GDM1 (cell line): ENCODE measurements around the gene LCNL1.

Source experiments
- DNase-seq: peaks from one replicate; lab custom pipeline; 2025; lab: John Stamatoyannopoulos, UW

Gene LCNL1

DNA sequence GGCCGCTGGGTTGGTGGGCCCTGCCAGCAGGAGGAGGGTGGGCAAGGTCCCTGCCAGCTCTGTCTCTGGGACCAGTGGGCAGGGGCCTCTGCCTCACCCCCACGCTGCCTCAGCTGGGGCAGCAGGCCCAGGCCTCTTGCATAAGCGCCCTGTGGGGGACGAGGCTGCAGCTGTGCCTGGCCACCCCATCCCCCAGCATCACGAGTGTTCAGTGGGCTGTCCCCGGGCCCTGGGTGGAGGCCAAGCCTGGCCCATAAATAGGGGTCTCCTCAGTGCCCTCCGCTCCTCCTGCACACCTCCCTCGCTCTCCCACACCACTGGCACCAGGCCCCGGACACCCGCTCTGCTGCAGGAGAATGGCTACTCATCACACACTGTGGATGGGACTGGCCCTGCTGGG is 5.6 kb upstream of the LCNL1 start, which contains the start of gene PTGDS:
PTGDS (plus strand) TSS at position 282 of the 400 bp plus-strand sequence; CDS start at position 357, 75 bp downstream.
- DNase-seq: no peak

DNA sequence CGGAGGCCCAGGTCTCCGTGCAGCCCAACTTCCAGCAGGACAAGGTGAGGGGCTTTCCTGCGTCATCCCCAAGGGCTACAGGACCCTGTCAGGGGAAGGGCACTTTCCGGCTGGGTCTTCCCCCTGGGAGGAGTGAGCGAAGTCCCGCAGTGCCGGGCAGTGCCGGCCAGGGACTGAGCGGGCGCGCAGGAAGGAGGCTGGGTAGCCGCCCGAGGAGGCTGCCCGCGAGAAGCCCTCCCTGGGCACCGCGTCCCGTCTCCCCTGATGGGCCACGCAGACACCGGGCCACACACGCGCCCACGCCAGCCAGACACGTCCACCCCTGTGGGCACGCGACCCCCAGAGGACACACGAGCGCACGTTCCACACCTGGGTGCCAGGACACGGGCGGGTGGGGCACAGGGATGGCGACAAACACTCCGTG is 5.1 kb upstream of the LCNL1 start:
- no peak for DNase-seq

DNA sequence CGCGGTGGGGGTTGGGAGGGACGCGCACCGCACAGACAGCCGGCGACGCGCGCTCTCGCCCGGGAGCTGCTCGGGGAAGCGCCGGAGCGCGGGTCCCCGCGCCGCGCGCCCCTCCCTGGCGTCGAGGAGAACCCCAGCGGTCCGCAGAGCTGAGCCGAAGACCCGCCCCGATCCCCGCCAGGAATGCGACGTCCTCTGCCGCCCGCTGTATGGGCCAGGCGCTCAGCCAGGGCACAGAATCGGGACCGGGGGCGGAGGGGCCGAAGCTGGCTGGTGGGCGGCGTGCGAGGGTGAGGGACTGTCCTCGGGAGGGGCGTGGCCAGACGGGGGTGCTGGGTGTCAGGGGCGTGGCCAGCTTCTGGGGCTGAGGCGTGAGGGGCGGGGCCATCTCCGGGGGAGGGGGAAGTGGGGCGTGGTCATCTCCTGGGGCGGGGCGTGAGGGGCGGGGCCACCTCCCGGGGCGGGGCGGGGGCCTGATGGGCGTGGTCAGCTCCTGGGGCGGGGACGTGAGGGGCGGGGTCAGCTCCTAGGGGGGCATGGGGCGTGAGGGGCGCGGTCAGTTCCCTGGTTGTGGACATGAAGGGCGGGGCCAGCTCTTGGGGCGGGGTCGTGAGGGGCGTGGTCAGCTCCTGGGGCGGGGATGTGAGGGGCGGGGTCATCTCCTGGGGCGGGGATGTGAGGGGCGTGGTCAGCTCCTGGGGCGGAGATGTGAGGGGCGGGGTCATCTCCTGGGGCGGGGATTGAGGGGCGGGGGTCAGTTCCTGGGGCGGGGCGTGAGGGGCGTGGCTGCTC is 4.5 kb upstream of the LCNL1 start:
- DNase-seq: no peak

DNA sequence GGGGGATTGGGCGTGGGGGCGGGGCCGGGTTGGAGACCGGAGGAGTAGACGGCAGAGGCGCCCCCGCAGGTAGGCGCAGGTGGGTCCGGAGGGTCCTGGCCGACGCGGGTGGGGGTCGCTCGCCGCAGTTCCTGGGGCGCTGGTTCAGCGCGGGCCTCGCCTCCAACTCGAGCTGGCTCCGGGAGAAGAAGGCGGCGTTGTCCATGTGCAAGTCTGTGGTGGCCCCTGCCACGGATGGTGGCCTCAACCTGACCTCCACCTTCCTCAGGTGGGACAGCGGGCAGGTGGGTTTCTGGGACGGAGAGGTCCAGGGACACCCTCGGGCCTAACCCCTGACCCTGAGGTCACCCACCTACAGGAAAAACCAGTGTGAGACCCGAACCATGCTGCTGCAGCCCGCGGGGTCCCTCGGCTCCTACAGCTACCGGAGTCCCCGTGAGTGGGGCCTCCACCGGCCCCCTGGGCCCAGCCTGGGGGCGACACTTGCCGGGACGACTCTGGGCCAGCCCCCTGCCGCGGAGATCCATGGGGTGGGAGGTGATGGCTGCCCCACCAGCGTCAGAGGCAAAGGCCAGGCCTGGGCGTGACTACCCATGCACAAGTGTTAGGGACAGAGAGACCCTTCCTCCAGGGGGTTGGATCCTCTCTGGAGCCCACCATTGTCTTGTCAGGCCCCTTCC is 3.8 kb upstream of the LCNL1 start:
- no peak for DNase-seq

DNA sequence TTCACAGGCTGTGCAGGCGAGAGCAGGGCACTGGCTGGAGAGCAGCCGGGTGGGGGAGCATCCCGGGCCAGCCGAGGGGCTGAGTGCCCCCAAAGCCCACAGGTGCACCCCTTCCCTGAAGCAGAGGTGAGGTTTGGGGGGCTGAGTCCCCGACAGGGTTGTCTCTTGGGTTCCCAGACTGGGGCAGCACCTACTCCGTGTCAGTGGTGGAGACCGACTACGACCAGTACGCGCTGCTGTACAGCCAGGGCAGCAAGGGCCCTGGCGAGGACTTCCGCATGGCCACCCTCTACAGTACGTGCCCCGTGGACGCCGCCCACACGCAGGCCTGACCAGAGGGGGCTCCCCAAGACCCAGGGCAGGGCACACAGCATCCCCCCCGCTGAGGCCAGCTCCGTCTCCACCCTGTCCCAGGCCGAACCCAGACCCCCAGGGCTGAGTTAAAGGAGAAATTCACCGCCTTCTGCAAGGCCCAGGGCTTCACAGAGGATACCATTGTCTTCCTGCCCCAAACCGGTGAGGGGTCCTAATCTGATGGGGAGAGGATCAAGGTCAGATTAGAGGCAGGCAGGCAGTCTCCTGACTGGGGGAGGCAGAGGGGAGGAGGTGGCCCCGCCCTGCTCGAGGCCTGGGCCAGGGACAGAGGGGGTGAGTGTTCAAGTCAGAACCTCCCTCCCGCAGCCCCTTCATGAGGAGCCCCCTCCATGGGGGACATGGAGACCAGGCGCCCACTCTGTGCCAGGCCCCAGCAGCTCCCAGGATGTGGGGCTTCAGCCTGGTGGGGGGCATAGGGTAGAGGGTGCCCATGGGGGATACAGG is 2.8 kb upstream of the LCNL1 start:
- no peak for DNase-seq

DNA sequence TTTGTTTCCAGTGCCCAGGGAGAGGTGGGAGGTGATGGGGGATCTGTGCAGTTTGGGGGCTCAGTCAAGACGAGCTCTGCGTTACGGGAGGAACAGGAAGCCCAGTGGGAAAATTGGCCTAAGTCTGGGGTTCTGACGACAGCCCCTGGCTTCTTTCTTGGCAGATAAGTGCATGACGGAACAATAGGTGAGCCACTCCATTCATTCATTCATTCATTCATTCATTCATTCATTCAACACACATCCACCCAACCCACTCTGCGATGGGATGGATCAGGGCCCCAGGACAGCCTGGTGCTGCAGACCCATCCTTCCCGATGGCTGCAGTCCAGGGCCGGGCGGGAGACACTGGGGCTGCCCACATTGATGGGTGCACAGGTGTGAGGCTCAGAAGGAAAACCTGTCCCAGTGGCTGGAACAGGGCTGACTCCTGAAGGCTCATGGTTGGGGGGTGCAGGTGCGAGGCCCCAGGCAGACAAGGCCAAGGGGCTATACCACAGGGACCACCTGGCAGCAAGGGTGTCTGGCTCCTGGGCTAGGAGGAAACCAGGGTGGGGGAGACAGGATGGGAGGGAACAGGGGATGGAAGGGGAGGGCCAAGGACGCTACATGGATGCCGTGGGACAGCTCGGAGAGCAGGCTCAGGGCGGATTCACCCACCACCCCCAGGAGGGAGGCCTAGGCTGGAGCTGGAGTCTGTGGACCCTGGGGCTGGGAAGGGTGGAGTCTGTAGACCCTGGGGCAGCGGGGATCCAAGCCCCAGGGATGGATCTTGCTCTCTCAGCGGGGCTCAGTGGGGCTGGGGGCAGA is 1.9 kb upstream of the LCNL1 start:
- no peak for DNase-seq

DNA sequence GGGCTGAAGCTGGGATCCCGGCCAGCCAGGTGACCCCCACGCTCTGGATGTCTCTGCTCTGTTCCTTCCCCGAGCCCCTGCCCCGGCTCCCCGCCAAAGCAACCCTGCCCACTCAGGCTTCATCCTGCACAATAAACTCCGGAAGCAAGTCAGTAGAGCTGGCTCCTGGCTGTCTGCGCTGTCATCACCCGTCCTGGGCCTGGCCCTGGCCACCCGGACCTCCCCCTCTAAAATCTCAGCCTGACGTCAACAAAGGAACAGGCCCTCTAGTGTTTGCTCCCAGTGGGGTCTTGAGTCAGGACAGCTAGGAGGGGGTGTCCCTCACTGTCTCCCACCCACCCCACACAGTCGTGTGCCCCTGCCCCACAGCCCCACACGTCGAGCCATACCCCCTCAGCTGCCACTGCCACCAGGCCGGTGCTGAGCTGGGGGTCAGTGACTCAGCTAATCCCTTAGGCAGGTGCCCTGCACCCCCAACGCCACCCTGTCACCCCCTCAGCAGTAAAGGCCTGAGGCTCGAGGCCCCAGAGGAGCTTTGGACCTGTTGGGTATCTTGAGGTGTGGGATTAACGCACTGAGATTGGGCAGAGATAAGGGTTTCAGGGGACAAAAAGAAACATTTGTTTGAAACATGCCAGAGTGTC is 1.1 kb upstream of the LCNL1 start:
- no peak for DNase-seq

DNA sequence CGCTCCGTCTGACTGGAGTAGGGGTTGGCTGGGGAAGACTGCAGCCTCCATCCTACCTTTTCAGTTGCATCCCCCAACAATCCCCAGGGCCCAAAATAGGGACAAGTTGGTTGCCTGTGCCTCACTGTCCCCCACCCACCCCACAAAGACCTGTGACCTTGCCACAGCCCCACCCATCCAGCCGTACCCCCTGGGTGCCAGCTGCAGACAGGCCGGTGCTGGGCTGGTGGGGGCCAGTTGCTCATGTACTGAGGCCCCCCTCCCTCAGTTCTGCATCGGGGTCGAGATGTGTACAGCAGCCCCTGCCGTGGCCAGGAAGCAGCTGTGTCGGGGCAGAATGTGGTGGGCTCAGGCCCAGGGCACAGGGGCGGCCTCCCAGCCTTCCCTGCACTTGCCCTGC is 374 bp downstream of the LCNL1 start:
- no peak for DNase-seq

DNA sequence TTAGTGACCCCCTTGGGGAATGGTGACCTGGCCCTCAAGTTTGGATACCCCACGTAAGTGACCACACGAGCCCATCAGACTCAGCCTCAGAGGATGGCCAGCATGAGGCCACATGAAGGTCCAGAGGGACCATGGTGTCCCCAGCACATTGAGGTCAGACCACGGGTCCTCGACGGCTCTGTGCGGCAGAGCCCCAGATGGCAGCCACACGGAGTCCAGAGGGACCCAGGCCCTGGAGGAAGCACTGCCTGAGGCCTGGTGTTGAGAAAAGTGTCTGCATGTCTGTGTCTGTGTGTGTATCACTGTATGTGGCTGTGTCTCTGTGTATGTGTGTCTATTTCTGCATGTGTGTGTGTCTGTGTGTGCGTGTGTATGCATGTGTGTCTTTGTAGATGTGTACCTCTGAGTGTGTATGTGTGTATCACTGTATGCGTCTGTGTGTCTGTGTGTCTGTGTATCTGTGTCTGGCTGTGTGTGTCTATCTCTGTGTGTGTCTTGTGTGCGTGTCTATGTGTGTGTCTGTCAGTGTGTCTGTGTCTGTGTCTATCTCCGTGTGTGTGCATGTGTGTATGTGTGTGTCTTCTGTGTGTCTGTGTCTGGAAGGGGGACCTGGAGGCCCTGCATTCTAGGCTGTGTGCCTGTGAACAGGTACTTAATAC is 992 bp downstream of the LCNL1 start:
- DNase-seq: no peak

DNA sequence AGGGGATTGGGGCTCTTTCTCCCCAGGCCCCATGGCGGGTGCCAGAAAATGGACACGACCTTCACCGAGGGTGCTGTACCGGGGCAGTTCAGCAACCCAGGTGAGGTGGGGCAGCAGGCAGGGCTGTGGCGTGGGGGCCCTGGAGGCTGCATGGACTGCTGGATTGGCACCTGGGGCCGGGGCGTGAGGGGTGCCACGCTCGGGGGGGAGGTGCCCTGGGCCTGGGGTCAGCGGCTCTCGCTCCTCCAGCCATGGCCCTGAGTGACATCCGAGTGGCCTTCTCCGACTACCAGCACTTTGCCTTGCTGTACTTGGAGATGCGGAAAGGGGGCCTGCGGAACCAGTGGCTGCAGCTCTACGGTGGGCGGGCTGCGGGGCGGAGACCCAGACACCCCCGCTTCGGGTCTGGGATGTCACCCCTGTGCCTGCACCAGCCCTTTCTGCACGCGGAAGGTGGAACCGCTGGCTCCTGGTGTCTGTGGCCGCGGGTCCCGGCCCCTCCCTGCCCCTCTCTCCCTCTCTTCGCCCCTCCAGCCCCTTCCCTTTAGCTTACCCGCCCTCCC is 1.8 kb downstream of the LCNL1 start:
- no peak for DNase-seq

DNA sequence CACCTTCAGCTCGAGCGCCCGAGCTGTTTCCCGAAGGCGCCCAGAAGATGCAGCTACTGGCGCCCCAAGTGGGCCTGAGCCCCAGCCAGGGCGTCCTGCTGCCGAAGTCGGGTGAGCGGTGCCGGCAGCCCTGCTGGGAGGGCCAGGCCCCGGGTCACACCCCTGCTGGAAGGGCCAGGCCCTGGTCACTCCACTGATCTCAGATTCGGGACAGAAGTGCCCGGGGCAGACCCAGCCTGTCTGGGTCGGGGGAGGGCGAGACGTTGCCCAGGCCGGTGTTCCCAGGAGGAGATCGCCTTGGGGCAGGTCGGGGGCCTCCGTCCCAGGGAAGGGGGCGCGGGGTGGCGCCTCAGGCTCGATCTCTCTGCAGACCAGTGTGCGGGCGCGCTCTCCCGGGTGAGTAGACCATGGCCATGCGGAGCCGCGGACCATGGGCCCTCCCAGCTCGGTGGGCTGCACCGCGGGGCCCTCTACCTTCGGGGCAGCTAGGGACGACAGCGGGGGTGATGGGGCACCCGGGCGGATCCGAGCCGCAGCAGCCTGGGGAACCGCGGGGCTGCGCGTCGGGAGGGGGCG is 2.3 kb downstream of the LCNL1 start:
- DNase-seq: no peak

DNA sequence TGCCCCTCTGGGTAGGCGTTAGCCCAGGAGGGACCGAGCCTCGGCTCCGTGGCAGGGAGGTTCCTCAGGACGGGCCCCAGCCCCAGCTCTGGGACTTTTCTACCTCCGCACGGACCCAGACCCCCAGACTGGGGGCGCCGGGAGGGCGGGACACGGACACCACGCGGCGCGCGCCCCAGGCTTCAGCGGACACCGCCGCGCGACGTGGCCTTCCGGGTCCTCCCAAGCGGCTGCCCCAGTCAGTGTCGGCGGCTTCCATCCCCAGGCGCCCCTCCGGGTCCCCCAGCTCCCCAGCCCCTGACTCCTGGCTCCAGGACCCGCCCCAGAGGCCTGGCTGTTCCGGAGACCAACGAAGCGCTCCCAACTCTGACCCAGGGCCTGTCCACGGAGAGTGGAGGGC is 3.1 kb downstream of the LCNL1 start:
- no peak for DNase-seq

DNA sequence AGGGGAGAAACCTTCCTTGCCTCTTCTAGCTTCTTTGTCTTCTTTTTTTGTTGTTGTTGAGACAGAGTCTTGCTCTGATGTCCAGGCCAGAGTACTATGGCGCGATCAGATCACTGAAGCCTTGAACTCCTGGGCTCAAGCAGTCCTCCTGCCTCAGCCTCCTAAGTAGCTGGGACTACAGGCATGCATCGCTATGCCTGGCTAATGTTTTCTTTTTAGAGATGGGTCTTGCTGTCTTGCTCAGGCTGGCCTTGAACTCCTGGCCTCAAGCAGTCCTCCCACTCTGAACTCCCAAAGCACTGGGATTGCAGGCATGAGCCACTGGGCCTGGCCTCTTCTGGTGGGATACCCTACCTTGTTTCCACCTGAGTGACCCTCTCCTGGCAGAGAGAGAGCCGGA is 6.1 kb downstream of the LCNL1 start:
- no peak for DNase-seq

DNA sequence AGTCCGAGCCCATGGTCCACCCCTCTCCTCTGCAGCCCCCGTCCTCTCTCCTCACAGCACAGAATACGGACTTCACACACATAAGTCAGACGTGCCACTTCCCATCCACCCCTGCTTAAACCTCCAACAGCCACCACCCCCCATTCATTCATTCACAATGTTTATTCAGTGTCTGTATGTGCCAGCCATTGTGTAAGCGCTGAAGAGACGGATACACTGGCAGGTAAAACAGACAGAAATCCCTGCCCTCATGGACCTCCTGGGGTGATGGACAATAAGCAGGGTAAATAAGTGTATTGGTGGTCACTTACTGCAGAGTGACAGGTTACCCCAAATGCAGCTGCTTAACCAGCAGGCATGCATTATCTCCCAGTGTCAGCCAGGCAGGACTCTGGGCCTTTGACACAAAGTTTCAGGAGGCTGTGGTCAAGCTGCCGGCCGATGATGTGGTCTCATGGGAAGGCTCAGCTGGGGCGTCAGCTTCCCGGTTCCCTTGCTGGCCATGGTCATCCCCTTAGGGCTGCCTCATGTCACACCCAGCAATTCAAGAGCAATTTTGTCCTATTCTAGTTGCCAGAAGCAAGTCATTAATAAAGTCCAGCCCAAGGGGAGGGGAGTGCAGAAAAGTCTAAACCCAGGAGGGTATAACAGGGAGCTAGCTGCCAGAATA is 7.6 kb downstream of the LCNL1 start:
- no peak for DNase-seq

DNA sequence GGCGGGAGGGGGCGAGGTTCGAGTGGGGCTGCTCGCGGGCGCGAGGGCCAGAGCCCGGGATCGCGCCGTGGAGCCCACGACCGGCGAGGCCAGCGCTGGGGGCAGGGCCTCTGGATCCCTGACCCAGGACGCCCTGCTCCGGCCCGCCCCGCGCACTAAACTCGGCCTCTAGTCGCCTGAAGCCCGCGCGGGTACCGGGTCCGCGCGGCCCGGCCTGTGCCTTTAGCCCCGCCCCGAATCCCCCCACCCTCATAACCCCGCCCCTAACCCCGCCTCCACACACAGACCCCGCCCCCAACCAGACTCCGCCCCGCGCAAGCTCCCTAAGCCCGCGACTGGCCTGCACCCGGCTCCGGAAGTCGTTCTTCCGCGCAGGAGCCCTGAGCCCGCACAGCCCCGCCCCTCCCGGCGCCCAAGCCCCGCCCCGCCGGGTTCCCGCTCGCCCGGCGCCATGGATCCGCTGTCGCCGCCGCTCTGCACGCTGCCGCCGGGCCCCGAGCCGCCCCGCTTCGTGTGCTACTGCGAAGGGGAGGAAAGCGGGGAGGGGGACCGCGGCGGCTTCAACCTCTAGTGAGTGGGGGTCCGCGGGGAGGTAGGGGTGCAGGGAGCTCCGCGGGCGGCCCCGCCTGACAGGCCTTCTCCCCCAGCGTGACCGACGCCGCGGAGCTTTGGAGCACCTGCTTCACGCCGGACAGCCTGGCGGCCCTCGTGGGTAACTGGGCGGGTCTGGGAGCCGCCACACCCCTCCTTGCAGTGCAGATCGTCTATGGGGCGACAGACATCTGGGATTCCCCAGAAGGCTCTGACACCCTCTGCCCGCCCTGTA is 9.4 kb downstream of the LCNL1 start, which contains the start of gene PAXX:
PAXX (plus strand) TSS at position 430 of the 826 bp plus-strand sequence; CDS start at position 452, 22 bp downstream.
- peak; percentile 82 for DNase-seq

DNA sequence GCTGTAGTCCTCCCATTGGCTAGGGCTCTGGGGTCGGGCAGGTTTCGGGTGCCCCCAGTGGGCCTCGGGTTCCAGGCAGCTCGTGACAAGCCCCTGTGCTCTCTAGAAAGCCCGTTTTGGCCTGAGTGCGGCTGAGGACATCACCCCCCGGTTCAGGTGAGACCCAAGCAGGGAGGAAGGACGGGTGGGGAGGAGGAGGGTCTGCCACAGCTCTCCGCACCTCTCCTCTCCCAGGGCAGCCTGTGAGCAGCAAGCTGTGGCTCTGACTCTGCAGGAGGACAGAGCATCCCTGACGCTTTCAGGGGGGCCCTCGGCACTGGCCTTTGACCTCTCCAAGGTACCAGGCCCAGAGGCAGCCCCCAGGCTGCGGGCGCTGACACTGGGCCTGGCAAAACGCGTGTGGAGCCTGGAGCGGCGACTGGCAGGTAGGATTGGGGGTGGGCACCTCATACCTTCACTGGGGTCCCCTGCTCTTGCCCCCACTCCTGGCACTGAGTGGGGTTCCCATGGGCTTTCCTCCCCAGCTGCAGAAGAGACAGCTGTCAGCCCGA is 10.1 kb downstream of the LCNL1 start:
- no peak for DNase-seq

DNA sequence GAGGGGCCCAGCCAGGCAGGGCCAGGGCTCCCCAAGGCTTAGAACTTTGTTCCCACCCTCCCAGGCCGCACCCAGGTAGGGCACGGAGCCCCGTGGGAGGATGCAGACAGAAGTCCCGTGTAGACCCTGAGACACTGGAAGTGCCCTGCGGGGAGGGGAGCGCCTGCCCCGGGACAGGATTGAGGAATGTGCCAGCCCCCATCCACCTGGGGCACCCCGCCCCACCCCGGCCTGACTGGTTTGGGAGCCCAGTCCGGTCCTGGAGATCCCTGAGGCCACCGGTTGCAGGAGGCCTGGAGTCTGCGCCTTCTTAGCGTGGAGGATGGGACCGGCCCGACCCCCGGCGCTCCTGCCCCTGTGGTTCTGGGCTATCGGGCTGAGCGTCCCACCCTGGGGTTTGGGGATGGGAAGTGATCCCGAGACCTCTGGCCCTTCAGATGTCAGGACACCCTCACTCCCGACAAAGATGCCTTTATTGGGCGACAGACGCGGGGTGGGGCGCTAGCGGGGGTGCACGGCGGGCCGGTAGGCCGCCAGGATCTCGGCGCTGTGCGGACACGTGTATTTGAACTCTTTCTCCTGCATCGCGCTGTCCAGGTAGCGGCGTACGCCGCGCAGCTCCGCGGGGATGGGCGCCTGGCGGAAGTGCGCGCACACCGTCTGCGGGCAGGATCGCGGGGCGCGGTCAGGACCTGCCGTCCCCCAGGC is 11.5 kb downstream of the LCNL1 start:
- DNase-seq: no peak

DNA sequence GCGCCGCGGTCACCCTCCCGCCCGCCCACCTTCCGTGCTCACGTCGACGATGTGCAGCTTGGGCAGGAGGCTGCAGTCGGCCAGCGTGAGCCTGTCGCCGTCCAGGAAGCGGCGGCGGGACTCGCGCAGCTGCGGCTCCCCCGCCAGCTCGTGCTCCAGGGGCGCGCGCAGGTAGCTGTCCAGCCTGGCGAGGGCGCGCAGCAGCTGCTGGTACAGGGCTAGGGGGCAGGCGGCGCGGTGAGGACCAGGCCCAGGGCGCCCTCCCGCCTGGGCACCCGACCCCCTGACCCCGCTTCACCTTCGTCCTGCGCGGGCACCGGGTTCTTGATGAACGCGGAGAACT is 12.1 kb downstream of the LCNL1 start:
- DNase-seq: no peak
